Measurements from ENCODE around the gene ZBTB7A. TPM values are rescaled to one million over a fixed set of nuclear protein-coding genes. Genes with fewer than 3 reads are reported as not detected.

The ZBTB7A gene
- total RNA-seq, 2 experiments from 2014 or later = 11.3 to 11.9 TPM

- Mint-ChIP-seq H3K9me3 (peaks cover 4% of the 10 kb centered on the region), H3K27me3 (ENCODE audit: low read depth) (no peaks in the 10 kb centered on the region), H3K36me3 (ENCODE audit: low read depth) (peaks cover 38% of the 10 kb centered on the region), H3K4me1 (ENCODE audit: low read depth) (peaks cover 35% of the 10 kb centered on the region), H3K27ac (no peak overlapping the region), H3K4me3 (no peak overlapping the region)
- DNase-seq = no peak
- intact Hi-C loops (cut with micrococcal nuclease) = no loop called here
- CTCF ChIA-PET = no interaction called here
These were observed 13.0 kb downstream of the ZBTB7A start for GRCh38 chr19:4053423-4054324.

- intact Hi-C loops (cut with micrococcal nuclease) = no loop called here
- Mint-ChIP-seq H3K4me1 (ENCODE audit: low read depth) (peaks cover 34% of the 10 kb centered on the region), H3K9me3 (peaks cover 4% of the 10 kb centered on the region), H3K27ac (peak overlapping the region; percentile 53), H3K27me3 (ENCODE audit: low read depth) (no peaks in the 10 kb centered on the region), H3K4me3 (no peak overlapping the region), H3K36me3 (ENCODE audit: low read depth) (peaks cover 38% of the 10 kb centered on the region)
- no peak for DNase-seq
- CTCF ChIA-PET = no interaction called here
These were observed 13.7 kb downstream of the ZBTB7A start for GRCh38 chr19:4052993-4053422.

GRCh38 chr19:4052114-4052992 is 14.3 kb downstream of the ZBTB7A start:
- Mint-ChIP-seq H3K9me3 (peaks cover 4% of the 10 kb centered on the region), H3K36me3 (ENCODE audit: low read depth) (peaks cover 38% of the 10 kb centered on the region), H3K27ac (peak overlapping the region; percentile 53), H3K27me3 (ENCODE audit: low read depth) (no peaks in the 10 kb centered on the region), H3K4me1 (ENCODE audit: low read depth) (peaks cover 31% of the 10 kb centered on the region), H3K4me3 (no peak overlapping the region)
- CTCF ChIA-PET = no interaction called here
- no peak for DNase-seq
- intact Hi-C loops (cut with micrococcal nuclease) = no loop called here

GRCh38 chr19:4051175-4052101 is 15.3 kb downstream of the ZBTB7A start:
- CTCF ChIA-PET = no interaction called here
- H3K4me1 Mint-ChIP-seq (ENCODE audit: low read depth) = peaks cover 31% of the 10 kb centered on the region
- no peak overlapping the region for H3K4me3 Mint-ChIP-seq
- no peaks in the 10 kb centered on the region for H3K27me3 Mint-ChIP-seq (ENCODE audit: low read depth)
- DNase-seq = no peak
- peaks cover 4% of the 10 kb centered on the region for H3K9me3 Mint-ChIP-seq
- H3K36me3 Mint-ChIP-seq (ENCODE audit: low read depth) = peaks cover 38% of the 10 kb centered on the region
- intact Hi-C loops (cut with micrococcal nuclease) = no loop called here
- peak overlapping the region; percentile 58 for H3K27ac Mint-ChIP-seq

GRCh38 chr19:4049432-4049831 is 17.3 kb downstream of the ZBTB7A start:
- CTCF ChIA-PET = interaction anchor here (0.7 kb wide), 1 partner anchor 230 kb away, joined by 5 read pairs; the partner anchor contains the start of gene SHD
- H3K27me3 Mint-ChIP-seq (ENCODE audit: low read depth) = no peaks in the 10 kb centered on the region
- no peak overlapping the region for H3K27ac Mint-ChIP-seq
- H3K36me3 Mint-ChIP-seq (ENCODE audit: low read depth) = peaks cover 30% of the 10 kb centered on the region
- H3K4me3 Mint-ChIP-seq = no peak overlapping the region
- no peak for DNase-seq
- intact Hi-C loops (cut with micrococcal nuclease) = no loop called here
- peaks cover 28% of the 10 kb centered on the region for H3K4me1 Mint-ChIP-seq (ENCODE audit: low read depth)
- H3K9me3 Mint-ChIP-seq = peaks cover 4% of the 10 kb centered on the region

GRCh38 chr19:4046946-4047683 is 19.6 kb downstream of the ZBTB7A start:
- H3K27me3 Mint-ChIP-seq (ENCODE audit: low read depth) = no peaks in the 10 kb centered on the region
- intact Hi-C loops (cut with micrococcal nuclease) = no loop called here

GRCh38 chr19:4046362-4046691 is 20.4 kb downstream of the ZBTB7A start:
- Mint-ChIP-seq H3K27ac (peak overlapping the region; percentile 78), H3K36me3 (ENCODE audit: low read depth) (peaks cover 15% of the 10 kb centered on the region), H3K4me3 (no peak overlapping the region), H3K4me1 (ENCODE audit: low read depth) (peaks cover 15% of the 10 kb centered on the region), H3K27me3 (ENCODE audit: low read depth) (no peaks in the 10 kb centered on the region), H3K9me3 (no peaks in the 10 kb centered on the region)
- no peak for DNase-seq
- CTCF ChIA-PET = no interaction called here
- intact Hi-C loops (cut with micrococcal nuclease) = no loop called here

More at GRCh38 chr19:4046946-4047683, 19.6 kb downstream of the ZBTB7A start:
- DNase-seq = no peak
- Mint-ChIP-seq H3K27ac (no peak overlapping the region), H3K4me3 (no peak overlapping the region), H3K9me3 (no peaks in the 10 kb centered on the region), H3K4me1 (ENCODE audit: low read depth) (peaks cover 17% of the 10 kb centered on the region), H3K36me3 (ENCODE audit: low read depth) (peaks cover 17% of the 10 kb centered on the region)
- CTCF ChIA-PET = no interaction called here

- peak overlapping the region; percentile 78 for H3K27ac Mint-ChIP-seq
- no peaks in the 10 kb centered on the region for H3K9me3 Mint-ChIP-seq
- CTCF ChIA-PET = interaction anchor here (0.7 to 1.0 kb wide), 2 partner anchors 121 to 961 kb away, joined by 3 read pairs; no protein-coding TSS in a partner anchor
- no peak for DNase-seq
- intact Hi-C loops (cut with micrococcal nuclease) = no loop called here
- no peak overlapping the region for H3K4me3 Mint-ChIP-seq
- H3K4me1 Mint-ChIP-seq (ENCODE audit: low read depth) = peaks cover 12% of the 10 kb centered on the region
- H3K27me3 Mint-ChIP-seq (ENCODE audit: low read depth) = no peaks in the 10 kb centered on the region
- peaks cover 11% of the 10 kb centered on the region for H3K36me3 Mint-ChIP-seq (ENCODE audit: low read depth)
These were observed 20.9 kb downstream of the ZBTB7A start for GRCh38 chr19:4045597-4046361.

GRCh38 chr19:4044990-4045465 is 21.7 kb downstream of the ZBTB7A start:
- no peak for DNase-seq
- Mint-ChIP-seq H3K9me3 (no peaks in the 10 kb centered on the region), H3K36me3 (ENCODE audit: low read depth) (peaks cover 6% of the 10 kb centered on the region), H3K27ac (no peak overlapping the region), H3K4me1 (ENCODE audit: low read depth) (peaks cover 8% of the 10 kb centered on the region), H3K4me3 (no peak overlapping the region), H3K27me3 (ENCODE audit: low read depth) (no peaks in the 10 kb centered on the region)
- CTCF ChIA-PET = interaction anchor here (0.6 to 1.0 kb wide), 2 partner anchors 62 to 122 kb away, joined by 3 read pairs; no protein-coding TSS in a partner anchor
- intact Hi-C loops (cut with micrococcal nuclease) = no loop called here

GRCh38 chr19:4043966-4044715 is 22.6 kb downstream of the ZBTB7A start:
- Mint-ChIP-seq H3K36me3 (ENCODE audit: low read depth) (peaks cover 2% of the 10 kb centered on the region), H3K9me3 (no peaks in the 10 kb centered on the region), H3K4me1 (ENCODE audit: low read depth) (peaks cover 5% of the 10 kb centered on the region), H3K4me3 (no peak overlapping the region), H3K27me3 (ENCODE audit: low read depth) (no peaks in the 10 kb centered on the region), H3K27ac (no peak overlapping the region)
- CTCF ChIA-PET = interaction anchor here (0.6 to 1.0 kb wide), 2 partner anchors 63 to 123 kb away, joined by 3 read pairs; no protein-coding TSS in a partner anchor
- no peak for DNase-seq
- intact Hi-C loops (cut with micrococcal nuclease) = no loop called here

All from activated naive CD4-positive, alpha-beta T cell treated with anti-CD3 and anti-CD28 coated beads for 36 hours (primary cell).